ENCODE results near the gene SMPDL3A.
"Not testable (repeated sequence)": the region's sequence is repeated elsewhere in the genome, so short reads cannot be mapped to it uniquely, and the experiment has no call there.

The SMPDL3A gene, protein sequence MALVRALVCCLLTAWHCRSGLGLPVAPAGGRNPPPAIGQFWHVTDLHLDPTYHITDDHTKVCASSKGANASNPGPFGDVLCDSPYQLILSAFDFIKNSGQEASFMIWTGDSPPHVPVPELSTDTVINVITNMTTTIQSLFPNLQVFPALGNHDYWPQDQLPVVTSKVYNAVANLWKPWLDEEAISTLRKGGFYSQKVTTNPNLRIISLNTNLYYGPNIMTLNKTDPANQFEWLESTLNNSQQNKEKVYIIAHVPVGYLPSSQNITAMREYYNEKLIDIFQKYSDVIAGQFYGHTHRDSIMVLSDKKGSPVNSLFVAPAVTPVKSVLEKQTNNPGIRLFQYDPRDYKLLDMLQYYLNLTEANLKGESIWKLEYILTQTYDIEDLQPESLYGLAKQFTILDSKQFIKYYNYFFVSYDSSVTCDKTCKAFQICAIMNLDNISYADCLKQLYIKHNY

DNA sequence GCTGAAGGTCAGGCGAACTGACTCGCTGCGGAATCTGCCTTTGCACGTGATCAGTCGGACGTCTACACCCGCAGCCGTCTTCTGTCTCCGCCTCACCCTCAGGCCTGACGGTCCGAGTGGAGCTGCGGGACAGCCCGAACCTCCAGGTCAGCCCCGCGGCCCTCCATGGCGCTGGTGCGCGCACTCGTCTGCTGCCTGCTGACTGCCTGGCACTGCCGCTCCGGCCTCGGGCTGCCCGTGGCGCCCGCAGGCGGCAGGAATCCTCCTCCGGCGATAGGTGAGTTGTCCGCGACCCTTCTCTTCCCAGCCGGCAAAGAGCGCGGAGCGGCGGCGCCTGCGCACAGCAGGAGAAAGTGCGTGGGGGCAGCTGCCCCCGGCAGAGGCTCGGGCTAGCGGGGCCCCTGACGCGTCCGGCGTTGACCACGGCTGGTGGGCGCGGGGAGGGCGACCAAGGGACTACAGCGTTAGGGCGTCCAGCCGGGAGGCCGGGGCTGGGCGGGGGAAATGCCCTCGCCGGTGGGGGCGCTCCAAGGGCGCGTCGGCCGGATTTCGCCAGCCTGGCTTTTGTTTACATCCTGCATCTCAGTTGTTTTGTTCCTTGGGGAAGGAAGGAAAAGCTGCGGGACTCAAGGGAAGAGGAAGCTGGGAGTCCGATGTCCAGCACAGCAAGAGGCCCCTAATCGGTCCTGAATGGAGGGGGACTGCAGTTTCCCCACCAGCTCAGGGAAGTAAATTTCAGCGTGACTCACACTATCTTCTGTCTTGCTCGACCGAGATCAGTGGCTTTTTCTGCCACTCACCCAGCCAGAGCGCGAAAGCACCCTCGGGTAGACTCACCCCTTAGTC lies at the start of gene SMPDL3A:
SMPDL3A (plus strand) TSS at position 77 of the 846 bp plus-strand sequence; CDS start at position 166, 89 bp downstream.
- peak in 1 of 2 donors; percentile 57 for DNase-seq

DNA sequence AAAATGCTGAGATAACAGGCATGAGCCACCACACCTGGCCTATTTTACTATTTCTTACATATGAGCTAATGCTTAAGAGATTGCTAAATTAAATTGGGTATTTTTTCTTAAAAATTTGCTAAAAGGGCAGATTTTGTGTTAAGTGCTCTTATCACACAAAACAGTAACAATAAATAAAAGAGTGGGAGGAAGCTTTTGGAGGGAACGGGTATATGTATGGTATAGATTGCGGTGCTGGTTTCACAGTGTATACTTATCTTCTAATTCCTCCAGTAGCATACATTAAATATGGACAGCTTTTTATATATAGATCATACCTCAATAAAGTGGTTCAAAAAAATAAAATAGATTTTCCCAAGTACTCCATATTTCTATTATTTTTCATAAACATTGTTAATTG lies 49.0 kb upstream of the SMPDL3A start:
- no peak for DNase-seq

DNA sequence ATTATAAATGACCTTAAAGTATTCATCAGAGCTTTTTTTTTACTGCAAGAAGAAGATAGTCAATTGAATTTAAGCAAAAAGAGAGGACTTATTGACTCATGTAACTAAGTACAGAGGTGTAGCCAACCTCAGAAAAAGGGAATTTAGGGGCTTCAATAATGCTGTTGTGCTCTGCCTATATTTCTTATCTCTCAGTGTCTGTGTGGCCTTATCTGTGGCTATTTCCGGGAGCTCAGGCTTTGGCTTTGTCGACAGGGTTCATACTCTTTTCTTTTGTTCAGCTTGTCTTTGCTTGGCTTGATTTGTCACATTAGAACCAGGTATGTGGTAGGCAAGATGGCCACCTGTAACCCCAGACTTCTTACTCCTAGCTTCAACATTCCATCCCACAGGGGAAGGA lies 48.1 kb upstream of the SMPDL3A start:
- no peak for DNase-seq

DNA sequence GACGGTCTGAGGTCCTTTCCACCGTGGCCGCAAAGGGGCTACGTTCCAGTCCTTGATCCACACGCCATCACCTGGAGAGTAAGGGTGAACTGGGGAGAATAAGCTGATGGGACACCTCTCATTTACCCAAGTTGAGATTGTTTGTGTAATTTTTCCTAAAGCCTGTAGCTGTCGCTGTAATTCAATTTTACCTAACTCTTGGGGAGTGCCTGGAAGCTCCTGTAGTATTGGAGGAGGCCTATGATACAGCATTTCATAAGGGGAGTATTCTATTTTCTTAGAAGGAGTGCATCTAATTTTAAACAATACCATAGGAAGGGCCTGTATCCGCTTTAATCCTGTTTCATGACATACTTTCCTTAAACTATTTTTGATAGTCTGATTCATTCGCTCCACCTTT lies 44.8 kb upstream of the SMPDL3A start:
- DNase-seq: not testable (repeated sequence)

DNA sequence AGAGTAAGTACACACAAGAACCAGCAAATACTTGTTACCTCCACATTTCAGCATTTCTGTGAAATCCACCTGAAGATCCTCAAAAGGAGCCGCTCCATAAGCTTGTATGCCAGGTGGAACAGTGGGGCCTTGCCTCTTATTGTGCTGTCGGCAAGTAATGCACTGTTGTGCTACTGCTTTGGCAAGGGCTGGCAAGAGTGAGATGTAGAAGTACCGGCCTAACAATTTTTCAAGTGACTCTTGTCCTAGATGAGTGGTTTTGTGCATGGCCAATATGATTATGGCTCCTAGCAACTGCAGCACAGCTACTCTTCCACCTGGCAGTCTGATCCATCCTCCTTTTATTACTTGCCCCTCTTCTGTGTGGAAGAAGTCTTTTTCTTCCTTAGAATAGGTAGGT lies 44.2 kb upstream of the SMPDL3A start:
- not testable (repeated sequence) for DNase-seq

DNA sequence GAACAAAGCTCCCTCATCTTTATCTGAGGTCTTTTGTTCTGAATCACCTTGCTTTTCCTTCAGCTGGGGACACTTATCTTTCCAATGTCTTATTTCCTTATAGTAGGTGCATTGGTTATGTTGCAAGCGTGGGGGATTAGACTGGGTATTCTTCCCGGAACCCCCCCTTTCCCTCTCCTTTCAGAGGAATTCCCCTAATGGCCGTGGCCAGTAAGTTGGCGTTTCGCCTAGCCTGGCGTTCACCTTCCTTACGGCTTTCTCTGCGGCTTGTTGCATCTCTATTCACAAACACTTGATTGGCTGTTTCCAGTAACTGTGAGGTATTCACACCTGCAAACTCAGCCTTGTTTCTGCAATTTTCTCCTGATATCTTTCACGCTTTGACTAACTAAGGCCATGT lies 42.4 kb upstream of the SMPDL3A start:
- no peak for DNase-seq

DNA sequence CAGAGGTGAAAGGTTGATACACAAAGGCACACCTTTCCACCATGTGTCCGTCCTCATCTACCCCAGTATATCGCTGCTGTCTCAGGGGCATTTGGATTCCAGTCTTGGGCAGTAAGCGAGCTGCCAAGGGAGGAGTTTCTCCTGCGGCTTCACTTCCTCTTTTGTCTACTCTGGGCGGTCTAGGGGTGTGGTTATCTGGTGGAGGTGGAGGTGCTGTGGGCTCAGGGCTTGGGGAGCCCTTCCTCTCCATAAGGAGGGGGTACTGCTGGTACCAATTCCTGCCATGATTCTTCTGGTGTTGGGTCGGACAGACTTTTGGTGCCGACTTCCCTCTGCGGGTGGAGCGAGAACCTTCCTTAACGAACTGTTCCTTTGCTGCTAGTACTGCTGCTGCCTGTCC lies 41.5 kb upstream of the SMPDL3A start:
- peak in 1 of 2 donors; percentile 61 for DNase-seq

DNA sequence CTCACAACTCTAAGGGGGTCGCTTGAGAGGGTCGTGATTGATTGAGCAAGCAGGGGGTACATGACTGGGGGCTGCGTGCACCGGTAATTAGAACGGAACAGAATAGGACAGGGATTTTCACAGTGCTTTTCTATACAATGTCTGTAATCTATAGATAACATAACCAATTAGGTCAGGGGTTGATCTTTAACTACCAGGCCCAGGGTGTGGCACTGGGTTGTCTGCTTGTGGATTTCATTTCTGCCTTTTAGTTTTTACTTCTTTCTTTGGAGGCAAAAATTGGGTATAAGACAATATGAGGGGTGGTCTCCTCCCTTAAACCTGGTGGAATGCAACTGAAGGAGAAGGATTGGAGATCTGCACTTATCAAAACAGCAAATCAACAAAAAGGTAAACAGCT lies 40.1 kb upstream of the SMPDL3A start:
- not testable (repeated sequence) for DNase-seq

DNA sequence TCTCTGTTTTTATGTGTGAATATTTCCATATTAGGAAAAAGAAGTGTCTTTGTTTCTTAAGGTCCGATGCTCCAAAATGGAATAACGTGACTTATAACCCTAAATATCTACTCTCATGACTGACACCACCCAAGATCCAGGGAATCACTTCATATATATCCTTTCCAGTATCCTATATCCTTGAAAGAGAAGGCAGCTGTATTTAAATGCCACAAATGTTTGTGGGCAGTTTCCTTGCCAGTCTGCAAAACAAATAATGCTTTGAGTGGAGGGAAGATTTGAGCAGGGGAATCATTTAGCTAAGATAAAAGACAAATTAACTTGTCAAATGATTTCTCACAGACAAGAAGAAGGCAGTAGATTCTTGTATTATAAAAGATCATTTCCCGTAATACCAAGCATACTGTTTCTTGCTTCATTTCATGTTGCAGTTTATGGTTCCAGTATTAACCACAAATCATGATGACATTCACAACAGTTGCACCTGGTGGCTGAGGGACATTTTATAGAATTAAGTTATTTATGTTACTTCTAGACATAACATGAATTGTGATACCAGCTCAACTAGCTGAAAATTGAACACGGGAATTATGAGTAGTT lies 39.5 kb upstream of the SMPDL3A start:
- DNase-seq: no peak

DNA sequence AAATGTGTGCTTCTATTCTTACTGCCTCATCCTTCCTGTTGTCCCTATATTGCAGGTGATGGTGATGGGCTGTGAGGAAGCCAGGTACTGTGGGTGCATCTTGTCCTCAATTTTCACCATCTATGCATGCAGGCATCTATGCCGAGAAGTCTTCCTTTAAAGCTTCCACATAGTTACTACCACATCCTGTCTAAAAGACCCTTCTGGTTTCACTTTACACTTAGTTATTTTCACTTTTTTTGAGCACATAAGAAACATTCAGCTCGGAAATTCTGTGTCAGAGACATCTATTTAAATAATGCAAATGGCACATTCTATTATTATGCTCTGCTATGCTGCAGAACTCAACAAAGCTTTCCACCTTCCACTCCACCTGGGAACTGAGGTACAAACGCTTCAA lies 37.7 kb upstream of the SMPDL3A start:
- no peak for DNase-seq

DNA sequence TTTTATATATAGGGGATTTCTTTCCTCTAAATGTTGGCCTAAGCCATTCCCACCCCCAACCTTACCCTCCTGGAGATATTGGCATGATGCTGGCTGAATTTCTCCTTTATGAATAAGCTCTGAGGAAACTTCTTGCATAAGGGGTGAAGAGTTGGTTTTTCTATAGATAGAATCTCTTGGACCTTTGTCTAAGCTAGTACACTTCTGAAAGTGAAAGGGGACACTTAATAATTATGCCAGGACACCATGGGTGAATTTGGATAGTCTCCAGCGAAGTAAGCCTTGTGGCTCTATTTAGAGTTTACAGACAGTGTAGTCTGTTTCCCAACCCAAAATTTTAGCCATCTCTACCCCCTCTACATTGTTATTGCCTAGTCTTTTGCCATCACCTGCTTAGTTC lies 36.6 kb upstream of the SMPDL3A start:
- DNase-seq: no peak

DNA sequence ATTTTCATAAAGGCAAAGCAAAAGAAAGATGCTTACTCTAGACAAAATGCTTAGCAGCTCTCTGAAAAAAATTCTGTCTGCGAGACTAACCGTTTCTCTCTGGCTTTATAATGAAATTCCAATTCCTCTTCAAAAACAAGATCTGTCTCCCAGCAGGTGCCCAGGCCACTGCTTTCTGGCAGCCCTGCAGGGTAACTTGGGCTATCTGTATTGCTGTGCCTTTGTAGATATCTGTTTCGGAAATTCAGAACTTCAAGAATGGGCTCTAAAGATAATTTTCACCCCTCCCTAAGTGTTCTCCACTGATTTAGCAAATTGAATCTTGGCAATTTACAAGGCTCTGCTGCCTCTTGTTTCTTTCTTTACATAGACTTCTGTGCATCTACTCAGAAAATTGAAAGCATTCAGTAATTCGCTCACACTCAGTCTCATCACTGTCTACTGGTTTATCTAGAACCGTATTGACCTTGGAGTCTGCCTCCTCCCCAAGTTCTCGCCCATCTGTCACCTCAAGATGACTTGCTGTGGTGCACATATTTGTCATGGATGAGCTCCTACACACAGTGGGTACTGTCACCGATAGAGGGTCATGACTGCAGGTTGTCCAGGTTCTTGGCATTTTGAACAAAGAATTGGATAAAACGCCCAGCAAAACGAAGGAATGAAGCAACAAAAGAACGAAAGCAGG lies 35.9 kb upstream of the SMPDL3A start:
- DNase-seq: no peak

DNA sequence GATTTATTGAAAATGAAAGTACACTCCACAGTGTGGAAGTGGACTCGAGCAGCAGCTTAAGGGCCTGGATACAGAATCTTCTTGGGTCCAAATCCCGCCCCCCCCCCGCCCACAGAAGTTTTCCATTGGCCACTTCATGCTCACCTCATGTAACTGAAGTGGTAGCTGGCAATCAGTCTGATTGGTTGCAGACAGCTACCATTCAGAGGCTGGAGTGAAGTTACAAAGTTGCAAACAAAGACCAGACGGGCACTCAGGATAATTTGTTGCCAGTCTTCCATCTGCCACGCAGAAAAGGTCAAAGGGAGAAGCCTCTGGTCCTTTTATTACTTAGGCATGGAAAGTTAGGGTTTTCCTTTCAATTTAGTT lies 35.4 kb upstream of the SMPDL3A start:
- no peak for DNase-seq

DNA sequence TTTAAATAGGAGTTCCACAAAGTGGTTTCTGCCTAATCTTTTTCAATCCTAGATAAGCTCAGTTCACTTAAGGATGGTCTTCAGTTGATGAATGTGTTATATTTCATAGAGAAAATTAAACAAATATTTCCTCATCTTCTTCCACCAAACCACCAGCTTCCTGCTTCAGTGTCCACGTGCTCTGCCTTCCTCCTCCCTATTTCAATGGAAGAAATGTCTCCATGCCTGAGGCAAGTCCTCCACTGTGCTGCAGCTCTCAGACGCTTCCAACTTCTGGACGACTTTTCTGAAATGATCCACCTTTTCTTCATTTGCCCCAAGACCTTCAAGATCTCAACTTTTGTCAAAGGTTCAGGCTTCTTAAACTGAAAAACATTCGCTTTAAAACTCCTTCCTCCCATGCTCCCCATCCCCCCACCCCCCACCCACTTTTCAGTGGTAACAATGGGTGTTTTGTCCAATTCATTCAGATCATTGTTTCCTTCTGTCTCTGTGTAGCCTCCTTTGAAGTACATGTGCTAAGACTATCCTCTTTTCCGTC lies 34.8 kb upstream of the SMPDL3A start:
- DNase-seq: no peak

DNA sequence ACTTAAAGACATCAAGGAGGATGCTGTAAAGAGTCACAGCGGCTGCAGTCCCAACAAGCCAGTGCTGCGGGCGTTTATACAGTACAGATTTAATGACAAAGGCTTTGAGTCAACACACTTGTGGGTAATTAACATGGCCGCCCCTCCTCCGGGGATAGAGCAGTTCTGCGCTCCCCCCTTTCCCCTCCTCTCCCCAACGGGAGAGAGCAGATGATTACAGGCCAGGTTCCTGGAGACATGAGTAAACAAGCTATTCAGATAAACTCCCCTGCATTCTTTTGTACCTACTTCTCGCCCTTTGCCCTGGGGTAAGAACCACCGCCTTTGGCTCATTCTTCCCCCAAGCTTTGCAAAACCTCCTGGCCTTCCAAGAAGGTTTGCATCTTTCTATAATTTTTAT lies 33.2 kb upstream of the SMPDL3A start:
- DNase-seq: no peak

DNA sequence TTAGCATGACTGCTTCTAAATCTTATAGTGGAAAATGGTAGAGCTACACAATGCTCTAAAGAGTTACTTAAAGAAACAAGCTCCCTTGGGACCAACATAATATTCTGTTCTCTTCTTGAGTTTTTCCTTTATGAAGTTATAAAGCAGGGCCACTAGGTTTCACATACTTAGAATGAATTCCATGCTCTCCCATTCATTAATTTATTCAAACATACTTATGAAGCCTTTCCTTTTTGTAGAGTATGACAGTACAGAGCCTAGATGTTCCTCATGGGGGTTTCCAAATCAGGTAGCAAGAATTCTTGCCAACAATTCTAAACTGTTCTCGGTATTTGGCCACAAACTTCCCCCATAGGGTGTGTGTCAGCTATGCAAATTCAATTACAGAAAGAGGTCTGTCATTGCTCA lies 30.1 kb upstream of the SMPDL3A start:
- peak in 1 of 2 donors; percentile 15 for DNase-seq

DNA sequence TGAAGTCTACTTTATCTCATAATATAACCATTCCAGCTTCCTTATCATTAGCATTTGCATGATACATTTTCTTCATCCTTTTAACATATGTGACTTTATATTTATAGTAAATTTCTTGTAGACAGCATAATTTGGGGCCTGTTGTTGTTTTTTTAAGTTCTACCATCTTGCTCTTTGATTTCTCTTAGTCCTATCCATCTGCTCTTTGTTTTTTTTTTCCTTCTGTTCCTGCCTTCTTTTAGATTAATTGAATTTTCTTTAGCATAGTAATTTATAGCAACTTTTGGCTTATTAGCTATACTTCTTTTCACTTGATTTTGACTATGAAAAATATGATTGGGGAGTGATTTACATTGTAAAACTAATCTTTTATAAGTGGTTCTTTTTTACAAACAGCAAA lies 28.7 kb upstream of the SMPDL3A start:
- DNase-seq: no peak

DNA sequence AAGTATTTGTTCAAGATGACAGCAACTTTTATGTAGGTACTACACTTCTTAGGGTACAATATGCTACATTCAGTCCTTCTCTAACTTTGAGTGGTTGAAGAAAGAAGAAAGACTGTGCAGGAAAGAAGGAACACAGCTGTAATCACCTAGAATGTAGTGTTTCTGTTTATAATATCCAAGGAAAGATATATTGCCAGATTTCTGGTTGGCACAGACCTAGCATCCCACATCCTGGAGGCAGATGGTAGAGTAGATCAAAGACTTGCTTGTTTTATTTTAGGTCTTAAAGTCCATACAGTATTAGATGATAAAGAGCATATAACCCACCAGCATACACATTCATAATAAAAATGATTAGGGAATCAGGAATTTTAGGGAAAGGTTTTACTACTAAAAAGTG lies 22.8 kb upstream of the SMPDL3A start:
- no peak for DNase-seq

DNA sequence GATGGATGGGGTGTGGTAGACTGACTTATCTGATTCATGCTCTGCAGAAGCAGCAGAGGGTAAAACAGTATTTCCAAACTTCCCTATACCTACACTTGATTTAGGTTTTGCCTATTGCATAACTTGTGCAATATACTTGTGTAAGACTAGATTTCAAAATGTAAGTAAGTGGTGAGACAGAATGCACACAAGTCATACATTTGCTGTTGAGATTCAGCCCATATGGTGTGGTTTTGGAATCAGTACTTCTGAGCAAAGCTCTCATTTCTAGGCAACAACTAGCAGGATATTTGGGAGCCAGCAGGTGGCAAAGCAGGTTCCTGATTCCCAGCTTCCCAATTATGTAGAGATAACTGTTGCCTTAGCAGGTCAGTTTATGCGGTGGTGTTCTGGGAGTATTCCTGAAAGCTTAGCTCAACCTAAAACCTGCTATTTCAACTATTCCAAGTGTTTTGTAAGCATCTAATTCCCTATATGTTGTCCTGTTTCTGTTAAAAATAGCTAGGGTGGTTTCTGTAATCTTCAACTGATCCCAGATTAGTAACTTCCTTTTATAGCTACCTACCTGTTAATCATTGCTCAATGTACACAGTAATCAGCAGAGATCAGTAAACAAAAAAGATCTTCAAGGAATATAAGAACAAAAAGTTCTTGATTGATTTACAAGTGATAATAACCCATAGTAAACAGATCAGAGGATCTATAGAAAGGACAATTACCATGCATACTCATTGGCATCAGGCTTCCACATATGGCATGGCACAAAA lies 18.0 kb upstream of the SMPDL3A start:
- no peak for DNase-seq

DNA sequence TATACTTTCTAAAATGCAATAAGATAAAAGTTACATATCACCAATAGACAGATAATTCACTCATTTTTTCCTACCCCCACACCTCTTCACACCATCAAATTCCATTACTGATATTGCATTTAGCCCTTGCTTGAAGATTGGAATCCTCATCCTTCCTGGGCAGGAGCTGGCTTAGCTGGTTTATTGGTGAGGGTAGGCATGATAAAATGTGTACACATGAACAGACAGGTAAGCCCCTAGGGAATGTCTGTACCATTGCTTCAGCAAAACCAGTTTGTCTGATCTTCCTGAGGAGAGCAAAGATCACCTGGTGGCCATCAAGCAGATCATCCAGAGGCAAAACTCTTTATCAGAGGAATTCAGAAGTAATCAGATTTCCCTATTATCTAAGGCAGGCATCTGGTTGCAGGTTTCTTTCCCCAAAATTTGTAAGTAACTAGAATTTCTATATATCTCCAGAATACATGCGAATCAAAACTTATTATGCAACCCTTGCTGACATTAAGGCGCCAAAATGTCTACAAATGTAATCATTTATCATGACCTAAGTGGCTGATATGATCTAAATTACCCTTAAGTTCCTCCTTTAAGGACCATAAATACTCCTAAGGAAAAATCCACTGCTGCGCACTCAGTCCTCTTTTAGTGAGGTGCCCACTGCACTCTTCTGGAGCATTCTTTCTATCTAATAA lies 16.2 kb upstream of the SMPDL3A start:
- no peak for DNase-seq

DNA sequence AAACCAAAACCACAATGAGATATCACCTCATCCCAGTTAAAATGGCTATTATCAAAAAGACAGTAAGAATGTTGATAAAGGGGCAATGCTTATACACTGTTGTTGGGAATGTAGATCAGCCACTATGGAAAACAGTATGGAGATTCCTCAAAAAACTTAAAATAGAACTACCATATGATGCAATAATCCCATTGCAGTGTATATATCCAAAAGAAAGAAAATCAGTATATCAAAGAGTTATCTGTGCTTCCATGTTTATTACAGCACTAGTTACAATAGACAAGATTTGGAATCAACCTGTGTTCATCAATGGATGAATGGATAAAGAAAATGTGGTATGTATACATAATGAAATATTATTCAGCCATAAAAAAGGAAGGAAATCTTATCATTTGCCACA lies 13.1 kb upstream of the SMPDL3A start:
- no peak for DNase-seq
